Left lung (tissue), 10 donors: ENCODE measurements around the gene LOXHD1. TPM values are rescaled to one million over a fixed set of nuclear protein-coding genes. Genes with fewer than 3 reads are reported as not detected.

Experiments
- ATAC-seq: fragments of 200-7000 bp; cut with Tn5 transposase; one replicate; pipeline ENCODE4 v1.9.1; 2020; ENCODE audit warnings: moderate library complexity
- DNase-seq, 4 donors: peaks; one replicate each; pipeline ENCODE4 v3.0.0-alpha.2; 2013 to 2020
- H3K27ac ChIP-seq, 2 donors: fragments of 200-600 bp; sonication (generic) in 1 of 2; one replicate each; pipeline versions ENCODE4 v1.5.0 to v1.8.0; 2020 to 2021
- H3K27me3 ChIP-seq, 2 donors: fragments of 200-600 bp; sonication (generic) in 1 of 2; one replicate each; pipeline versions ENCODE4 v1.5.0 to v1.8.0; 2020 to 2021
- H3K36me3 ChIP-seq, 2 donors: fragments of 200-600 bp; sonication (generic) in 1 of 2; one replicate each; pipeline versions ENCODE4 v1.5.0 to v1.8.0; 2020 to 2021
- H3K4me1 ChIP-seq, 2 donors: fragments of 200-600 bp; one replicate each; pipeline ENCODE4 v1.8.0; 2021
- H3K4me3 ChIP-seq, 2 donors: fragments of 200-600 bp; sonication (generic) in 1 of 2; one replicate each; pipeline versions ENCODE4 v1.5.0 to v1.8.0; 2020 to 2021; ENCODE audit warnings: mild to moderate bottlenecking in 1 of 2
- H3K9me3 ChIP-seq, 2 donors: fragments of 200-600 bp; sonication (generic) in 1 of 2; one replicate each; pipeline versions ENCODE4 v1.5.0 to v1.8.0; 2020 to 2021
- intact Hi-C, 2 donors: fragments of 100-400 bp; cut with DNase I; formaldehyde crosslinking; loops; one replicate each; pipeline versions ENCODE4 v1.11.2 to v1.14.2; 2022
- polyA plus RNA-seq, 6 donors: library from polyadenylated mRNA; unstranded; fragments of 120-200 nt; gene quantifications; one replicate each; pipeline ENCODE4 v1.2.1, GENCODE V29; 2013; ENCODE audit not compliant: insufficient read length in 6 of 6
- total RNA-seq, 2 donors: library from RNA; stranded (reverse); fragmentation: NEBNext Ultra II Directional; extraction: Animal tissue kit (Norgen Biotek cat#: 25700); gene quantifications; one replicate each; pipeline ENCODE4 v1.2.1, GENCODE V29; 2021
- TF ChIP-seq, protein P1 (sequence below), 2 donors: fragments of 200-600 bp; sonication (generic) in 1 of 2; IDR thresholded peaks; one replicate each; pipeline versions ENCODE4 v1.5.0 to v1.8.0; 2021; ENCODE audit warnings: antibody characterized with exemption in 2 of 2
- donor health status: DM: no; HTN: yes; CAD: no.
- donor health status: DM: no; HTN: no; CAD: no.

The LOXHD1 gene
- total and polyA plus RNA-seq, 8 donors, result 0.52 to 2.0 (median 1.2) TPM

GRCh38 chr18:46702471-46702870 is 45.5 kb upstream of the LOXHD1 start:
- no peak for DNase-seq
- no peaks in the 10 kb centered on the region for H3K4me1 ChIP-seq
- ATAC-seq, result no peak
- H3K9me3 ChIP-seq, result no peaks in the 10 kb centered on the region
- H3K27ac ChIP-seq, result no peak overlapping the region
- no peak overlapping the region for H3K4me3 ChIP-seq
- intact Hi-C loops, result no loop called here
- TF ChIP-seq, protein P1, sequence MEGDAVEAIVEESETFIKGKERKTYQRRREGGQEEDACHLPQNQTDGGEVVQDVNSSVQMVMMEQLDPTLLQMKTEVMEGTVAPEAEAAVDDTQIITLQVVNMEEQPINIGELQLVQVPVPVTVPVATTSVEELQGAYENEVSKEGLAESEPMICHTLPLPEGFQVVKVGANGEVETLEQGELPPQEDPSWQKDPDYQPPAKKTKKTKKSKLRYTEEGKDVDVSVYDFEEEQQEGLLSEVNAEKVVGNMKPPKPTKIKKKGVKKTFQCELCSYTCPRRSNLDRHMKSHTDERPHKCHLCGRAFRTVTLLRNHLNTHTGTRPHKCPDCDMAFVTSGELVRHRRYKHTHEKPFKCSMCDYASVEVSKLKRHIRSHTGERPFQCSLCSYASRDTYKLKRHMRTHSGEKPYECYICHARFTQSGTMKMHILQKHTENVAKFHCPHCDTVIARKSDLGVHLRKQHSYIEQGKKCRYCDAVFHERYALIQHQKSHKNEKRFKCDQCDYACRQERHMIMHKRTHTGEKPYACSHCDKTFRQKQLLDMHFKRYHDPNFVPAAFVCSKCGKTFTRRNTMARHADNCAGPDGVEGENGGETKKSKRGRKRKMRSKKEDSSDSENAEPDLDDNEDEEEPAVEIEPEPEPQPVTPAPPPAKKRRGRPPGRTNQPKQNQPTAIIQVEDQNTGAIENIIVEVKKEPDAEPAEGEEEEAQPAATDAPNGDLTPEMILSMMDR (IDR thresholded peaks at IDR 0.05), result no peak
- H3K27me3 ChIP-seq, result no peaks in the 10 kb centered on the region
- H3K36me3 ChIP-seq, result no peaks in the 10 kb centered on the region

- H3K9me3 ChIP-seq, result no peaks in the 10 kb centered on the region
- H3K4me1 ChIP-seq, result no peaks in the 10 kb centered on the region
- no peak for DNase-seq
- H3K27ac ChIP-seq, result no peak overlapping the region
- intact Hi-C loops, result no loop called here
- H3K36me3 ChIP-seq, result no peaks in the 10 kb centered on the region
- TF ChIP-seq, protein P1 (IDR thresholded peaks at IDR 0.05), result no peak
- no peaks in the 10 kb centered on the region for H3K27me3 ChIP-seq
- H3K4me3 ChIP-seq, result no peak overlapping the region
- ATAC-seq, result no peak
These were observed 43.2 kb upstream of the LOXHD1 start for GRCh38 chr18:46700066-46700824.

- no peak for DNase-seq
- TF ChIP-seq, protein P1 (IDR thresholded peaks at IDR 0.05), result no peak
- intact Hi-C loops, result no loop called here
- H3K27ac ChIP-seq, result no peak overlapping the region
- H3K27me3 ChIP-seq, result no peaks in the 10 kb centered on the region
- H3K9me3 ChIP-seq, result no peaks in the 10 kb centered on the region
- no peak for ATAC-seq
- H3K4me1 ChIP-seq, result no peaks in the 10 kb centered on the region
- no peak overlapping the region for H3K4me3 ChIP-seq
- H3K36me3 ChIP-seq, result no peaks in the 10 kb centered on the region
These were observed 39.7 kb upstream of the LOXHD1 start for GRCh38 chr18:46696702-46697101.

GRCh38 chr18:46696268-46696667 is 39.2 kb upstream of the LOXHD1 start:
- Histone ChIP-seq H3K36me3 (no peaks in the 10 kb centered on the region), H3K9me3 (no peaks in the 10 kb centered on the region), H3K4me1 (no peaks in the 10 kb centered on the region), H3K27me3 (no peaks in the 10 kb centered on the region), H3K27ac (no peak overlapping the region), H3K4me3 (no peak overlapping the region)
- no peak for DNase-seq
- ATAC-seq, result no peak
- intact Hi-C loops, result no loop called here
- TF ChIP-seq, protein P1 (IDR thresholded peaks at IDR 0.05), result no peak

DNA sequence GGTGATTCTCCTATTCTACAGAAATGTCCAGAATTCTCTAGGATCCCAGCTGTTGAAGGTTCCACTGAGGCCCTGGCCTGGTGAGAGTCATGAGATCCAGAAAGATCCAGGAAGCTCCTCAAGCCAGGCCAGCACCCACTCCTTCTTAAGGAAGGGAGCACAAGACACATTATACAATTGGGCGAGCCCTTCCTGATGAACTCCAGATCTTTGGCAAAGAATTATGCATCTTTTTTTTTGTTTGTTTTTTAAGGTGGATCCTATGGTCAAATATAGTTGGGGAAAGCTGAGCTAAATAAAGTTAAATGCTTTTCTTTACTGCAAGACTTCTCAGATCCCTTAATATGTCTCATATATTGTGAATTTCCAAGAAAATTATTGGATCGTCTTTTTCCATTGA is 37.0 kb upstream of the LOXHD1 start:
- TF ChIP-seq, protein P1 (IDR thresholded peaks at IDR 0.05), result no peak
- DNase-seq (no peak), ATAC-seq (no peak)
- Histone ChIP-seq H3K27ac (no peak overlapping the region), H3K4me1 (no peaks in the 10 kb centered on the region), H3K9me3 (no peaks in the 10 kb centered on the region), H3K36me3 (no peaks in the 10 kb centered on the region), H3K4me3 (no peak overlapping the region), H3K27me3 (no peaks in the 10 kb centered on the region)
- intact Hi-C loops, result no loop called here
